Astrocyte of the spinal cord (primary cell): ENCODE measurements around the gene SLC4A11.

ENCODE experiments used
- DNase-seq: peaks from one replicate; pipeline ENCODE4 v3.0.0; 2011; ENCODE audit warnings: low read depth, low spot score
- H3K4me3 ChIP-seq: 2 replicates; pipeline ENCODE4 v1.5.1; 2011; ENCODE audit warnings: low read depth, mild to moderate bottlenecking, low read length, moderate library complexity
- in situ Hi-C: cut with HindIII; loops from 2 replicates; pipeline ENCODE4 v1.10.0; 2017; ENCODE audit warnings: low sequenced_read_pairs
- TF ChIP-seq, protein P1 (sequence below): IDR thresholded peaks from 2 replicates; pipeline ENCODE4 v1.5.1; 2012; ENCODE audit warnings: low read depth, mild to moderate bottlenecking, low read length, inconsistent platforms

SLC4A11 gene

DNA sequence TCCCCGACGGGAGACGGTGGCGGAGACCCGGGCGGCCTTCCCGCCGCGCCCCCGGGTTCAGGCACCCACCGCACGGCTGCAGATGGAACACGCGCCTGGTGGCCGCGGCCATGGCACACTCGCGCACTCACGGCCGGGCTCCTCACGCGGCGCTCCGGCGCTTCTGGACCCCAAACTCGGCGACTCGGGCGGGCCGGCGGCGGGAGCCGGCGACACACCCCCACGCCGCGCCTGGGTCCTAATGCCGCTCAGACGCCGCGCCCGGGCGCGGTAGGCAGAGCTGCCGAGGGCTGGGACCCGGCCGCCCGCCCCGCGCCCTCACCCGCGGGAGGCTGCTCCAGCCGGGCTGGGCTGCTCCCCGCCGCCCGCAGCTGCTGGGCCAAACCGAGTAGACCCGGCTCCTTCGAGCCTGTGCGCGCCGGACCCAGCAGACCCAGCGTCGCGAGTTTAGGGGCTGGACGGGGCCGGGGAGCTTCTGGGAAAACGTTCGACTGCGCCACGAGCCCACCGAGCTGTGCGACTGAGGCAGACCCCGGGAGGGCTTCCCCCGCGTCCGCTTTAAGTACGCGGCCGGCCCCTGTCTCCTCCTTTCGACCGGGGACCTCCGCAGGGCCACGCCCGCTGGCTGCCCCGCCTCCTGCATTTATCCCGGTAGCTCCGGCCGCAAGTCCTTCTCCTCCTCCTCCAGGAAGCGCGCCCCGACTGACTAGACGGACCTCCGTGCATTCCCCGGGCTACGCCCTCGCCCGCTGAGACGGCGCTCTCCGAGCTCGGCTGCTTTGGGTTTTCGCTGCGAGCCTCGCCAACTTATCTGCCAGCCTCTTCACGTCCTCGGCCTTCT lies at the start of gene SLC4A11:
SLC4A11 (minus strand) TSS at position 165 of the 841 bp plus-strand sequence; CDS start at position 112, 53 bp downstream.
- DNase-seq, result peak; percentile 59
- in situ Hi-C loops, result no loop called here
- H3K4me3 ChIP-seq, result peak within 1 kb of the TSS; percentile 59
- TF ChIP-seq, protein P1, sequence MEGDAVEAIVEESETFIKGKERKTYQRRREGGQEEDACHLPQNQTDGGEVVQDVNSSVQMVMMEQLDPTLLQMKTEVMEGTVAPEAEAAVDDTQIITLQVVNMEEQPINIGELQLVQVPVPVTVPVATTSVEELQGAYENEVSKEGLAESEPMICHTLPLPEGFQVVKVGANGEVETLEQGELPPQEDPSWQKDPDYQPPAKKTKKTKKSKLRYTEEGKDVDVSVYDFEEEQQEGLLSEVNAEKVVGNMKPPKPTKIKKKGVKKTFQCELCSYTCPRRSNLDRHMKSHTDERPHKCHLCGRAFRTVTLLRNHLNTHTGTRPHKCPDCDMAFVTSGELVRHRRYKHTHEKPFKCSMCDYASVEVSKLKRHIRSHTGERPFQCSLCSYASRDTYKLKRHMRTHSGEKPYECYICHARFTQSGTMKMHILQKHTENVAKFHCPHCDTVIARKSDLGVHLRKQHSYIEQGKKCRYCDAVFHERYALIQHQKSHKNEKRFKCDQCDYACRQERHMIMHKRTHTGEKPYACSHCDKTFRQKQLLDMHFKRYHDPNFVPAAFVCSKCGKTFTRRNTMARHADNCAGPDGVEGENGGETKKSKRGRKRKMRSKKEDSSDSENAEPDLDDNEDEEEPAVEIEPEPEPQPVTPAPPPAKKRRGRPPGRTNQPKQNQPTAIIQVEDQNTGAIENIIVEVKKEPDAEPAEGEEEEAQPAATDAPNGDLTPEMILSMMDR, result no peak

DNA sequence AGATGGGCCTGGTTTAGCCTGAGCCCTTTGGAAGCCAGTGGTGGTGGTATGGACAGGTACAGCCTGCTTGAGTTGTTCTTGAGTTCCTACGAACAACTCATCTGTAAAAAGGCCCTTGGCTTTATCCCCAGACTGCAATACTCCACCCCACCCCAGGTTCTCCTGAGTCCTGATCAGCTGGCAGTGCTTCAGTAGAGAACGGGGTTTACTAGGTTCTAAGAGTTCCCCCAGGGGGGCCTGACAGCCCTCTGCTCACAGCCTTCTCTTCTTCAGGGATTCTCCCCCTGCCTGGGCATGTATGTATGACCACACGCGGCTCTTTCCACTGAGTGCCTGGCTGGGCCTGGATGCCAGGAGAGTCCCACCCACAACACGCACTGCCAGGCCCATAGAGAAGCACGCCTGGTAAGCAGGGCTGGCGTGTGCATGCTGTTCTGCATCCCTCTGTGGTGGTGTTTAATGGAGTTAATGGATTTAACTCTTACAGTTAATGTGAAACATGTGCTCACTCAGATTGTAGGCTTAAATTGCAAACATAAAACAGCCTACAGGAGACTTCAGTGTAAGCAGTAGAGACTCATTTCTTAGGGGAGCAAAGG lies 44.3 kb upstream of the SLC4A11 start:
- no peak for DNase-seq
- no peak overlapping the region for H3K4me3 ChIP-seq
- in situ Hi-C loops, result no loop called here
- TF ChIP-seq, protein P1, result no peak

DNA sequence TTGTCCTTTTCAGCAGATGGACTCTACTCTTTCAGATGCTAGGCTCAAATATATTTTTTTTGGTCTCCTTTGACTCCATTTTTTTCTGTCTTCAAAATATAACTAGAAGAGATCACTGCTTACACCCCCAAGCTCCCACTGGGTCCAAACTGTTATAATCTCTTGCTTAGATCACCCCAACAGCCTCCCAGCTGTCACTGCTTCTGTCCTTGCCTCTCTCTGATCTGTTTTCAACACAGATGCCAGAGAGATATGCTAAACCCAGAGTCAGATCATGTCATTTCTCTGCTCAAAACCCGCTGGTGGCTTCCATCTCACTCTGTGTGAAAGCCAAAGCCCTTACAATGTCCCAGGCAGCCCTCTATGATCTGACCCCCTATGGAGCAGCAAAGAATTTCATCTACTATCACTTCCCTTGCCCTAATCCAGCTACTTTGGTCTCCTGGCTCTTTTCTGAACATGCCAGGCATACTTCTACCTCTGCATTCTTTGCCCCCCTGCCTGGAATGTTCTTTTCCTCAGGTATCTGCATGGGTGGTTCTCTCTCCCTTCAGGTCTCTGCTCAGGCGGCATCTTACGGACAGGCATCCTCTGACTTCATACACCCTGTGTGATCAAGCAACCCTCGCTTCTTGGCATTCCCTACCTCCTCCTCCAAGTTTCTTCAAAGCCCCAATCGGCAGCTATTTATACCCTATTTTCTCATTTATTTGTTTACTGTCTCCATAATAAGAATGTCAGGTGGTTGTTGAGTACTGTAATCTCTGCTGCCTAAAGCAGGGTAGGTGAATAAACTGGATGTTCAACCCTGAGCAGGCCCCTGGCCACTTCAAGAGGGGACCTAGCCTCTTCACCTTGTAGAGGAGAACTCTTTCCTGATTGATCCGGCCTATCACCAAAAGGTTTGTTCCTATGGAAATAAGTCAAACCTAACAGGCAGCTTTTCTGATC lies 43.6 kb upstream of the SLC4A11 start:
- in situ Hi-C loops, result no loop called here
- H3K4me3 ChIP-seq, result no peak overlapping the region
- DNase-seq, result no peak
- TF ChIP-seq, protein P1, result no peak

DNA sequence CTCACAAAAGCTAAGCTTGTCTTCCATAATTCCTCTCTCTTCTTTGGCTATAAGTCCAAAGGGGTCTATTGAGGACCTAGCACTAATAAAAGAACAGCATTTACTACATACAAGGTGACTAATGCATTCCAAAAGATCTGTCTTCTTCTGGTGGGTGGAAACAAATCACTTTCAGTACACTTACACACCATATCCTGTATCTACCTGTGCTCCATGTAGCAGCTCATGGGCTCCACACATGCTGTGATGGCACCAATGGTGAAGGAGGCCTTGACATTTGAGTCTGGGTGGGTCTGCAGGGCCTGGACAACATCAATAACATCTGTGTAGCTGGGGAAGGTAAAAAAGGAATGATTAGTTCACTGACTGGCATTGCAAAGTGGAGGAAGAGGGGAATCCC lies 42.4 kb upstream of the SLC4A11 start:
- H3K4me3 ChIP-seq, result no peak overlapping the region
- in situ Hi-C loops, result no loop called here
- no peak for DNase-seq
- TF ChIP-seq, protein P1, result no peak

DNA sequence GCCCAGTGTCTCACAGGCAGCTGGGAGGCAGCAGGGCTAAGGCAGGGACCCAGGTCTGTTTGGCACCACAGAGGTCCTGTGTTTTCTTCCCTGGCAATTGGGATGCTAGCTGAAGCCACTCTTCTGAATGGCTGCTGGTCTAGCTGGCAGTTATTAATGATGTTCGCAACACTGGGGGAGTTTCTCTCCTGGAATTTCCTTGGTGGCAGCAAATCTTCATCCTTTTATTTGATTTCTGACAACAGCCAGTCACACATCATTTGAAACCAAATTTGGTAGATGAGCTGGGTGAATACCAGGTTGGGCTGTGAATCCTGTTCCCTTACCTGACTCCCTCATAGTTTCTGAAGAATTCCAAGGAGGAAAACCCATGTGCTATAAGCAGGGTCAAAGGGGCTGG lies 40.8 kb upstream of the SLC4A11 start:
- H3K4me3 ChIP-seq, result no peak overlapping the region
- DNase-seq, result no peak
- TF ChIP-seq, protein P1, result no peak
- in situ Hi-C loops, result no loop called here
